Epithelial cell of proximal tubule (primary cell): ENCODE results near the gene AKR1C3. TPM values are rescaled to one million over a fixed set of nuclear protein-coding genes. Genes with fewer than 3 reads are reported as not detected.
"Not testable (repeated sequence)": the region's sequence is repeated elsewhere in the genome, so short reads cannot be mapped to it uniquely, and the experiment has no call there.

Experiments
- DNase-seq: peaks from one replicate; pipeline ENCODE4 v3.0.0-alpha.2; 2011; ENCODE audit warnings: low read depth
- H3K4me3 ChIP-seq: 2 replicates; pipeline ENCODE4 v1.5.1; 2011; ENCODE audit warnings: low read depth, mild to moderate bottlenecking, low read length
- total RNA-seq: library from RNA; depleted of rRNA; stranded (reverse); fragments of >200 nt; gene quantifications from 2 replicates; pipeline ENCODE4 v1.2.3, GENCODE V29; 2015
- TF ChIP-seq, protein P1 (sequence below): conservative IDR thresholded peaks from 2 replicates; pipeline ENCODE4 v1.5.1; 2012; ENCODE audit warnings: low read depth, mild to moderate bottlenecking, low read length

AKR1C3 gene
- total RNA-seq, 1 donor from 2014 or later = 2.2 TPM

DNA sequence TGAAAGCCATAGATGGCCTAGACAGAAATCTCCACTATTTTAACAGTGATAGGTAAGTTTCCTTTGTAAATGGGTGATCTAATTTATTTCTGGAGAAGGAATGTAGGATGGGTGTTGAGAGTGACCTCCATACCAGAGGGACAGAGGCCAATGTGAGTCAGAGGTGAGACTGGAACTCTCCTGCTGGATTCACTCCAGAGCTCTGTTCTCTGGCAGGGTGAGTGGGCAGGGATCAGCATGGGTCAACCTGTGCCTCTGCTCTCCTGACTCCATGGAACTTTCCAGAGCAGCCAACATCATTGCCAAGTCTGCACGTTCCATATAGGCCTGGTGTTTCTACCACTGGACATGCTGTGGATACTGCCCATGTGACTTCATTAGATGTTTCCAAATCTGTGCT, 11.4 kb downstream of the AKR1C3 start:
- TF ChIP-seq, protein P1, sequence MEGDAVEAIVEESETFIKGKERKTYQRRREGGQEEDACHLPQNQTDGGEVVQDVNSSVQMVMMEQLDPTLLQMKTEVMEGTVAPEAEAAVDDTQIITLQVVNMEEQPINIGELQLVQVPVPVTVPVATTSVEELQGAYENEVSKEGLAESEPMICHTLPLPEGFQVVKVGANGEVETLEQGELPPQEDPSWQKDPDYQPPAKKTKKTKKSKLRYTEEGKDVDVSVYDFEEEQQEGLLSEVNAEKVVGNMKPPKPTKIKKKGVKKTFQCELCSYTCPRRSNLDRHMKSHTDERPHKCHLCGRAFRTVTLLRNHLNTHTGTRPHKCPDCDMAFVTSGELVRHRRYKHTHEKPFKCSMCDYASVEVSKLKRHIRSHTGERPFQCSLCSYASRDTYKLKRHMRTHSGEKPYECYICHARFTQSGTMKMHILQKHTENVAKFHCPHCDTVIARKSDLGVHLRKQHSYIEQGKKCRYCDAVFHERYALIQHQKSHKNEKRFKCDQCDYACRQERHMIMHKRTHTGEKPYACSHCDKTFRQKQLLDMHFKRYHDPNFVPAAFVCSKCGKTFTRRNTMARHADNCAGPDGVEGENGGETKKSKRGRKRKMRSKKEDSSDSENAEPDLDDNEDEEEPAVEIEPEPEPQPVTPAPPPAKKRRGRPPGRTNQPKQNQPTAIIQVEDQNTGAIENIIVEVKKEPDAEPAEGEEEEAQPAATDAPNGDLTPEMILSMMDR = no peak
- no peak for DNase-seq
- no peak overlapping the region for H3K4me3 ChIP-seq

DNA sequence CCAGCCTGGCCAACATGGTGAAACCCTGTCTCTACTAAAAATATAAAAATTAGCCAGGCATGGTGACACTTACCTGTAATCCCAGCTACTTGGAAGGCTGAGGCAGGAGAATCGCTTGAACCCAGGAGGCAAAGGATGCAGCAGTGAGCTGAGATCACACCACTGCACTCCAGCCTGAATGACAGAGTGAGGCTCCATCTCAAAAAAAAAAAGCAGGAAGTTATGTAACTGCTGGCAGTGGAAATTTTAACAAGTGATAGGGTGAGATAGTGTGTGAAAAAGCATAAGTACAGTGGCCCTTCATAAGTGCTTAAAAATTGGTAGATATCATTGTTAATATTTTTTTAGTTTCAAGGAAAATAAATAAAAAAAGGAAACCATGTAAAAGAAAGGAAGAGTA, 12.3 kb downstream of the AKR1C3 start:
- TF ChIP-seq, protein P1 = no peak
- DNase-seq = no peak
- no peak overlapping the region for H3K4me3 ChIP-seq

DNA sequence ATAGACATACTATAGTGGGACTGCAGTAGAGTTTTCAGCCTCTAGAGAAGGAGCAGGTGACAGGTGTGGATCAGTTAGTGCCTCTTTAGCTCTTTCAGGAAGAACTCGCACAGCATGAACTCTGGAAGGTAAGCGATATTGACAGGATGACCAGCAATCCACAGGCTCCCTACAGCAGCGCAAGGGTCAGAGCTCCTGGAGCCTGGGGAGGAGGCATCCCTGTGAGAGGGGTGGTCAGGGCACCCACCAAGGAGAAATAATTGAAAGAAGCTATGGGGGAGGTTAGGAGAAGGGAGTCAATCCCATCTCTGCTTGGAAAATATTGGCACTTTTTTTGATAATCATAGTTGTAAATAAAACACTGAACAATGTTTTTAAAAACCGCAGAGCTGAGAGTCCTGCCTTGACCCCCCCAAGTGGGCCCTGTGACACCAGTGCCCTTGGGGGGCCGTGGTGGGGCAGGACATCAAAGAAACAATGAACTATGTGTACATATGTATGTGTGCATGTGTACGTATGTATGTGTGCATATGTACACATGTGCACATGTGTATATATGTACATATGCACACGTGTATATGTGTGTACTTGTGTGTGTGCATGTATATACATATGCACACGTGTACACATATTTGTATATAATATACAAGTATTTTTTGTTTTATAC, 13.8 kb downstream of the AKR1C3 start:
- H3K4me3 ChIP-seq = no peak overlapping the region
- TF ChIP-seq, protein P1 = no peak
- DNase-seq = no peak

DNA sequence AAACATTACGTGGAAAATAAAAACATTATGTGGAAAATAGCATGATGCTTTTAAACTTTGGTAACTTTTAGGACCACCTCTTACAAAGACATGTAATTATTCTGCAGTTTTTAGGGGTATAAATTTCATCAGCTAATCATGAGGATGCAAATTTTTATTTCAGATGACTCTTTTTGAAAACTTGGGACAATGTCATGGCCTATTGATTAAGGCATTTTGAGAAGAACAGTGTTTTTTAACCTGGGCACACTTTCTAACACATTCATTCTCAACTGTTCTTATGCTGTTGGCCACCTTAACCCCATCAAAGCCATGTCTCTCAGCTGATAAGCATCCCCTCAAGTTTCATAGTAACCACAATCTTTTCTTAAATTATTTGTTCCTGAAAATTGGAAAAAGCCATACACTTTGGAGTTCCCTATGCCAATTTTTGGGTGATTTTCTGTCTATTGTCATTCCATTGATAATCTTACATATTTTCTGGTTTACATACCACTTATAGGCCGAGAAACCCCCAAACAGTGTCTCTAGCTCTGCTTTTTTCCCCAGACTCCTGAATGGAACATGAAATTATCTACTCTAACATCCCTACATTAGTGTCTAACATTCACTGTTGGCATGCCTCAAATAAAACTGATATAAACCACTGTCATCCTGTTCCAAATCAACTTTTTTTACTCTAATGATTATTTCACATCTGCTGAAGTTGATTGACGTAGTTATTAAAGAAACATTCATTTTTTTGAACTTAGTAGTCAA, 14.6 kb downstream of the AKR1C3 start:
- no peak for DNase-seq
- no peak overlapping the region for H3K4me3 ChIP-seq
- TF ChIP-seq, protein P1 = no peak

DNA sequence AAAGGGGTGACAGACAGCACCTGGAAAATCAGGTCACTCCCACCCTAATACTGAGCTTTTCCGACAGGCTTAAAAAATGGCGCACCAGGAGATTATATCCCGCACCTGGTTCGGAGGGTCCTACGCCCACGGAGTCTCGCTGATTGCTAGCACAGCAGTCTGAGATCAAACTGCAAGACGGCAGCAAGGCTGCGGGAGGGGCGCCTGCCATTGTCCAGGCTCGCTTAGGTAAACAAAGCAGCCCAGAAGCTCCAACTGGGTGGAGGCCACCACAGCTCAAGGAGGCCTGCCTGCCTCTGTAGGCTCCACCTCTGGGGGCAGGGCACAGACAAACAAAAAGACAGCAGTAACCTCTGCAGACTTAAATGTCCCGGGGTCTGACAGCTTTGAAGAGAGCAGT, 15.6 kb downstream of the AKR1C3 start:
- H3K4me3 ChIP-seq, DNase-seq: not testable (repeated sequence)

DNA sequence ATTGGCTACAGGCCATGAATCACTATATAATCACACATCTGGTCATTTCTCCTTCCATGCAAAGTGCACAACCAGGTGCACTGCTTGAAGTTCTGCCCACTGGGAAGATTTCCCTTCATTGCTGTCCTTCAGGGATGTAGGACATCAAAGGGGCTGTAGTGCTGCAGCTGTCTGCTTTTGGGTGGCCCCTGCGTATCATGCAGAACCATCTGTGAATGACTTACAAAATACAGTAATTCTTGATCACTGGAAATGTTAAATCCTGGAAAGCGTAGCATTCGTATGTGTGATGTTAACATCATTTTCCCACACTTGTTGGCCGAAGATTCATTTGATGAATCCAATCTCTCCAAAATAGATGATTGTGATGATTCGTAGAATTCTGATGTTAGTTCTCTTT, 22.4 kb downstream of the AKR1C3 start:
- H3K4me3 ChIP-seq = no peak overlapping the region
- TF ChIP-seq, protein P1 = no peak
- DNase-seq = no peak

DNA sequence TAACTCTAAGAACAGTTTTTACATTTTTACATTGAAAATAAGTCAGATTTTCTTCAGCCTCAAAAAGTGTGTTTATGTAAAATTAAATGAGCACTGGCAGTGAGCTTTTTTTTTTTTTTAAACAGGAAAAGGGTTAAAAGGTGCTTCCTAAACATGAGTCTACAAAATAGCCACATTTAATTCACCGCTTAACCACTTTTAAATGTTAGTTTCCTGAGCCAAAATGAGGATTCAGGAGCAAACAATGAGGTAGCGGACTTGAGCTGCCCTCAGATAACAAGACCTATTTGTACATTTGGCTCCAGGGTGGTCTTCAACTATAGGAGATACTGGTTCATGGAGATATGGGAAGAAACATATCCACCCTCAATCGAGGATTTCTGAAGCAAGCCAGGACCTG, 22.8 kb downstream of the AKR1C3 start:
- DNase-seq = no peak
- TF ChIP-seq, protein P1 = no peak
- no peak overlapping the region for H3K4me3 ChIP-seq

DNA sequence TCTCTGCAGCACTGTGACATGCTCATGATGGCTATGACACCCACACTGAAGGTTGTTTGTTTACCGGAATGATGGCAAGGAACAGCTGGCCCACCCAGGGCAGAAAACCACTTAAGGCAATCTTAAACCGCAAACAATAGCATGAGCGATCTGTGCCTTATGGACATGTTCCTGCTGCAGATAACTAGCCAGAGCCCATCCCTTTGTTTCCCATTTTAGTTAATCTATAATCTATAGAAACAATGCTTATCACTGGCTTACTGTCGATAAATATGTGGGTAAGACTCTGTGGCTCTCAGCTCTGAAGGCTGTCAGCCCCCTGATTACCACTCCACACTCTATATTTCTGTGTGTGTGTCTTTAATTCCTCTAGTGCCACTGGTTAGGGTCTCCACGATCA, 25.8 kb downstream of the AKR1C3 start:
- DNase-seq, H3K4me3 ChIP-seq: not testable (repeated sequence)
